HepG2 (cell line): ENCODE measurements around the gene ANGPTL7. TPM values are rescaled to one million over a fixed set of nuclear protein-coding genes. Genes with fewer than 3 reads are reported as not detected.

Experiments
- IRX3 ChIP-seq: sonication (generic); formaldehyde crosslinking; IDR thresholded peaks from 2 replicates; pipeline ENCODE4 v1.8.1; 2023; ENCODE audit warnings: mild to moderate bottlenecking, low read depth, missing genetic modification reagents, borderline replicate concordance
- SRY ChIP-seq: sonication (generic); formaldehyde crosslinking; IDR thresholded peaks from 2 replicates; pipeline ENCODE4 v1.8.0; 2022; ENCODE audit warnings: mild to moderate bottlenecking, missing genetic modification reagents
- TCF7 ChIP-seq: sonication (generic); IDR thresholded peaks from 2 replicates; pipeline ENCODE4 v1.6.1; 2016; ENCODE audit warnings: antibody characterized with exemption, low read depth
- ZNF484 ChIP-seq: sonication (generic); formaldehyde crosslinking; IDR thresholded peaks from 2 replicates; pipeline ENCODE4 v1.5.1; 2020; ENCODE audit warnings: mild to moderate bottlenecking, low read depth, missing genetic modification reagents, borderline replicate concordance
- ZNF816 ChIP-seq: sonication (generic); formaldehyde crosslinking; IDR thresholded peaks from 2 replicates; pipeline ENCODE4 v1.8.0; 2022; ENCODE audit warnings: missing genetic modification reagents, mild to moderate bottlenecking, borderline replicate concordance
- ZNF841 ChIP-seq: sonication (generic); formaldehyde crosslinking; IDR thresholded peaks from 2 replicates; pipeline ENCODE4 v1.8.1; 2023; ENCODE audit warnings: missing genetic modification reagents, borderline replicate concordance
- polyA plus RNA-seq, 8 experiments: library from polyadenylated mRNA; depleted of rRNA in 3 of 8; stranded (reverse) in 7 of 8; unstranded in 1 of 8; fragments of >200 nt; fragmentation: Illumina TruSeq in 4 of 8; extraction: Trizol in 4 of 8; gene quantifications; 2 replicates each; pipeline versions ENCODE4 v1.2.1 to v1.2.3, GENCODE V29; 2011 to 2016; ENCODE audit warnings: low read depth in 4 of 8, missing spikeins in 1 of 8, mixed read lengths in 1 of 8; ENCODE audit not compliant: insufficient read depth in 1 of 8
- total RNA-seq, 5 experiments: library from RNA; depleted of rRNA; stranded (reverse); fragments of >200 nt; fragmentation: Illumina TruSeq; extraction: Trizol; gene quantifications; 2 replicates each; pipeline ENCODE4 v1.2.3, GENCODE V29; 2016; ENCODE audit warnings: low read depth in 1 of 5
- TF ChIP-seq, protein P1 (sequence below): sonication (generic); formaldehyde crosslinking; IDR thresholded peaks from 2 replicates; pipeline ENCODE4 v1.5.1; 2020; ENCODE audit warnings: mild to moderate bottlenecking, missing genetic modification reagents, borderline replicate concordance
- TF ChIP-seq, protein P2 (sequence below): sonication (generic); formaldehyde crosslinking; IDR thresholded peaks from 2 replicates; pipeline ENCODE4 v1.9.0; 2021; ENCODE audit warnings: mild to moderate bottlenecking, missing genetic modification reagents

ANGPTL7 gene
- total and polyA plus RNA-seq, 2 of the 13 experiments (the other 11 are each of a cell fraction or from before 2014, with no cell fraction given): not detected

DNA sequence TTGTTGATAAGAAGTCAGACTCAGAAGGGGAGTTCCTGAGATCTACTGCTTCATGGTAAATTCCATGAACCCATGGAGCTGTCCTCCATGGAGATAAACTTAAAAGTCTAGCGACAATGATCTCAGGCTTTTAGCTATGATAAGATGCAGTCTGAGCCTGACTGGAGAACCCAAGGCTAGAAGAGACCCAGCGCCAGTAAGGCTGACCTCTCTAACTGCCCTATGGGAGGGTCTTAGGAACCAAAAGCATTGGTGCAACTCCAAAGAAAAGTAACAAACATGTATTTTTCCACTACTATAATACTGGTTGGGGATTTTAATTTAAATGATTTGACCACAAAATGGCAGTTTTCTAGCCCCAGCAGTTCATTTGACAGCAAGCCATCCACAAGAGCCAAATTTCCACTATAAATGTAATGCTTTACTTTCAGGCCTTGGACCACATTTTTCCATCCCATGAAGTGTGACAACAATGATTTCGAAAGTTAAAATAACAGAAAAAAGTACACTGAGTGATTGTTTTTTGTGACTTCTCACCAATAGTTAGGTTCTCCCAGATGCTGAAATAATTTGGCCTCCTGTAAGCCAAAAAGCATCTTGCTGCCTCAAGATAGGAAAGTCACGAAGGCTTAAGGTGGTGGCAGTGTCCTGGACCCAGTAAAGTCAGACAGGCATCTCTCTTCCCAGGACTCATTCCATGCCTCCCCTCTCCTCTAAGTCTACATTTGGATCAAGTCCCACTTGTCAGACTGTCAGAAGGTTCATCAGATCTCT, 46.4 kb upstream of the ANGPTL7 start (continued):
- TF ChIP-seq, protein P1, sequence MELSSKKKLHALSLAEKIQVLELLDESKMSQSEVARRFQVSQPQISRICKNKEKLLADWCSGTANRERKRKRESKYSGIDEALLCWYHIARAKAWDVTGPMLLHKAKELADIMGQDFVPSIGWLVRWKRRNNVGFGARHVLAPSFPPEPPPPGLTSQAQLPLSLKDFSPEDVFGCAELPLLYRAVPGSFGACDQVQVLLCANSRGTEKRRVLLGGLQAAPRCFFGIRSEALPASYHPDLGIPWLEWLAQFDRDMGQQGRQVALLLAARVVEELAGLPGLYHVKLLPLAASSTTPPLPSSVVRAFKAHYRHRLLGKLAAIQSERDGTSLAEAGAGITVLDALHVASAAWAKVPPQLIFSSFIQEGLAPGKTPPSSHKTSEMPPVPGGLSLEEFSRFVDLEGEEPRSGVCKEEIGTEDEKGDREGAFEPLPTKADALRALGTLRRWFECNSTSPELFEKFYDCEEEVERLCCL (CRISPR knock-in tag): no peak
- TF ChIP-seq ZNF816 (CRISPR knock-in tag) (no peak), ZNF484 (no peak), SRY (CRISPR knock-in tag) (no peak), IRX3 (no peak), ZNF841 (CRISPR knock-in tag) (no peak), TCF7 (no peak)
- TF ChIP-seq, protein P2, sequence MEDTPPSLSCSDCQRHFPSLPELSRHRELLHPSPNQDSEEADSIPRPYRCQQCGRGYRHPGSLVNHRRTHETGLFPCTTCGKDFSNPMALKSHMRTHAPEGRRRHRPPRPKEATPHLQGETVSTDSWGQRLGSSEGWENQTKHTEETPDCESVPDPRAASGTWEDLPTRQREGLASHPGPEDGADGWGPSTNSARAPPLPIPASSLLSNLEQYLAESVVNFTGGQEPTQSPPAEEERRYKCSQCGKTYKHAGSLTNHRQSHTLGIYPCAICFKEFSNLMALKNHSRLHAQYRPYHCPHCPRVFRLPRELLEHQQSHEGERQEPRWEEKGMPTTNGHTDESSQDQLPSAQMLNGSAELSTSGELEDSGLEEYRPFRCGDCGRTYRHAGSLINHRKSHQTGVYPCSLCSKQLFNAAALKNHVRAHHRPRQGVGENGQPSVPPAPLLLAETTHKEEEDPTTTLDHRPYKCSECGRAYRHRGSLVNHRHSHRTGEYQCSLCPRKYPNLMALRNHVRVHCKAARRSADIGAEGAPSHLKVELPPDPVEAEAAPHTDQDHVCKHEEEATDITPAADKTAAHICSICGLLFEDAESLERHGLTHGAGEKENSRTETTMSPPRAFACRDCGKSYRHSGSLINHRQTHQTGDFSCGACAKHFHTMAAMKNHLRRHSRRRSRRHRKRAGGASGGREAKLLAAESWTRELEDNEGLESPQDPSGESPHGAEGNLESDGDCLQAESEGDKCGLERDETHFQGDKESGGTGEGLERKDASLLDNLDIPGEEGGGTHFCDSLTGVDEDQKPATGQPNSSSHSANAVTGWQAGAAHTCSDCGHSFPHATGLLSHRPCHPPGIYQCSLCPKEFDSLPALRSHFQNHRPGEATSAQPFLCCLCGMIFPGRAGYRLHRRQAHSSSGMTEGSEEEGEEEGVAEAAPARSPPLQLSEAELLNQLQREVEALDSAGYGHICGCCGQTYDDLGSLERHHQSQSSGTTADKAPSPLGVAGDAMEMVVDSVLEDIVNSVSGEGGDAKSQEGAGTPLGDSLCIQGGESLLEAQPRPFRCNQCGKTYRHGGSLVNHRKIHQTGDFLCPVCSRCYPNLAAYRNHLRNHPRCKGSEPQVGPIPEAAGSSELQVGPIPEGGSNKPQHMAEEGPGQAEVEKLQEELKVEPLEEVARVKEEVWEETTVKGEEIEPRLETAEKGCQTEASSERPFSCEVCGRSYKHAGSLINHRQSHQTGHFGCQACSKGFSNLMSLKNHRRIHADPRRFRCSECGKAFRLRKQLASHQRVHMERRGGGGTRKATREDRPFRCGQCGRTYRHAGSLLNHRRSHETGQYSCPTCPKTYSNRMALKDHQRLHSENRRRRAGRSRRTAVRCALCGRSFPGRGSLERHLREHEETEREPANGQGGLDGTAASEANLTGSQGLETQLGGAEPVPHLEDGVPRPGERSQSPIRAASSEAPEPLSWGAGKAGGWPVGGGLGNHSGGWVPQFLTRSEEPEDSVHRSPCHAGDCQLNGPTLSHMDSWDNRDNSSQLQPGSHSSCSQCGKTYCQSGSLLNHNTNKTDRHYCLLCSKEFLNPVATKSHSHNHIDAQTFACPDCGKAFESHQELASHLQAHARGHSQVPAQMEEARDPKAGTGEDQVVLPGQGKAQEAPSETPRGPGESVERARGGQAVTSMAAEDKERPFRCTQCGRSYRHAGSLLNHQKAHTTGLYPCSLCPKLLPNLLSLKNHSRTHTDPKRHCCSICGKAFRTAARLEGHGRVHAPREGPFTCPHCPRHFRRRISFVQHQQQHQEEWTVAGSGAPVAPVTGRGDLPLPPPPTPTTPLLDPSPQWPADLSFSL: no peak
